Measurements from ENCODE around the gene LYRM9. TPM values are rescaled to one million over a fixed set of nuclear protein-coding genes. Genes with fewer than 3 reads are reported as not detected.

The LYRM9 gene
- total and polyA plus RNA-seq, 10 of the 15 experiments (the other 5 are each of a cell fraction or from before 2014, with no cell fraction given): 1.8 to 8.3 (median 4.6) TPM

DNA sequence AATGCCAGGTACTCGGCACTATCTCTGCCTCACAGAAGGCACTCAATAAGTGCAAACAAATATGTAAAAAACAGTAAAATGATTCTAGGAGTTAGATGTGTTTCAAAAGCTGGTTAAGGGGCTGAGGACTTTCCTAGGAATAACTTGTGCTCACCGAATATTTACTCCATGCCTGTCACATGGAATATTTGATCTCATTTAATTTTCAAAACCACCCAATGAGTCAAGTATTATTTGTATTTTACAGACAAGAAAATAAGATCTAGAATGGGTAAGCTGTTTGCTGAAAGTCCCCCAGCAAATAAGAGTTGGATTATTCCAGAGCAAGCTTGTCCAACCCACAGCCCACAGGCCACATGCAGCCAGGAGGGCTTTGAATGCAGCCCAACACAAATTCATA lies 34.6 kb upstream of the LYRM9 start:
- intact Hi-C loops (cut with micrococcal nuclease; ENCODE audit: unreplicated experiment) (no loop called here), in situ Hi-C loops (cut with MboI) (no loop called here)
- no peak overlapping the region for H3K9ac ChIP-seq (ENCODE audit: control insufficient read depth, insufficient read depth, low read length)
- SMC1A ChIA-PET (ENCODE audit: uncharacterized antibody, unreplicated experiment): interaction anchor here (0.9 kb wide), 1 partner anchor 13 kb away, joined by 5 read pairs; no protein-coding TSS in a partner anchor
- H3K79me2 ChIP-seq (ENCODE audit: control insufficient read depth, insufficient read depth, low read length): no peaks in the 10 kb centered on the region
- no peak for TF ChIP-seq TARDBP (IDR thresholded peaks at IDR 0.05; ENCODE audit: borderline replicate concordance)
- H3K4me1 ChIP-seq (ENCODE audit: control insufficient read depth, insufficient read depth, low read length): no peaks in the 10 kb centered on the region
- no peak for FAIRE-seq
- RAD21 ChIA-PET (ENCODE audit: unreplicated experiment): no interaction called here
- H3K9me3 ChIP-seq (replicated peaks; ENCODE audit: control insufficient read depth, insufficient read depth, low read length): no peaks in the 10 kb centered on the region
- WGBS (ENCODE audit: insufficient coverage, insufficient replicate concordance, low lambda C conversion rate, missing lambda C conversion rate): 16% methylated on average over 2 of the region's 2 CpGs
- BruUV-seq (replicated peaks): no TSS peak
- no peak for ATAC-seq
- DNase-seq (ENCODE audit: low read depth, low spot score): no peak
- H3K27me3 ChIP-seq (replicated peaks in 1 of 2; ENCODE audit: control insufficient read depth in 2 of 2, insufficient read depth in 2 of 2, low read length in 1 of 2): peaks cover 0 to 3% of the 10 kb centered on the region in 2 experiments; a peak in 1 of 4 replicates
- no peak overlapping the region for H3K27ac ChIP-seq (ENCODE audit: control insufficient read depth, insufficient read depth)
- no peak overlapping the region for H3K4me3 ChIP-seq
- H2AFZ ChIP-seq (ENCODE audit: control insufficient read depth, low read depth, low read length): no peak overlapping the region
- H3K4me2 ChIP-seq (ENCODE audit: control insufficient read depth, insufficient read depth): no peak overlapping the region
- H4K20me1 ChIP-seq (ENCODE audit: control insufficient read depth, insufficient read depth): no peaks in the 10 kb centered on the region
- POLR2A ChIA-PET: interaction anchor here (0.5 to 0.6 kb wide), 4 partner anchors 35 to 127 kb away, joined by 3 to 4 read pairs (median 3); no protein-coding TSS in a partner anchor
- CTCF ChIA-PET: interaction anchor here (1.1 to 1.2 kb wide), 3 partner anchors 12 to 42 kb away, joined by 3 read pairs; no protein-coding TSS in a partner anchor
- H3K36me3 ChIP-seq (ENCODE audit: control insufficient read depth in 2 of 2, insufficient read depth in 2 of 2, low read length in 1 of 2): no peaks in the 10 kb centered on the region

GRCh38 chr17:27921599-27921998 lies 28.4 kb upstream of the LYRM9 start:
- SMC1A ChIA-PET (ENCODE audit: uncharacterized antibody, unreplicated experiment): no interaction called here
- Histone ChIP-seq H4K20me1 (ENCODE audit: control insufficient read depth, insufficient read depth) (no peaks in the 10 kb centered on the region), H3K79me2 (ENCODE audit: control insufficient read depth, insufficient read depth, low read length) (no peaks in the 10 kb centered on the region), H3K4me1 (ENCODE audit: control insufficient read depth, insufficient read depth, low read length) (no peaks in the 10 kb centered on the region), H3K36me3 (ENCODE audit: control insufficient read depth in 2 of 2, insufficient read depth in 2 of 2, low read length in 1 of 2) (no peaks in the 10 kb centered on the region), H3K4me2 (ENCODE audit: control insufficient read depth, insufficient read depth) (no peak overlapping the region), H3K4me3 (no peak overlapping the region), H3K27ac (ENCODE audit: control insufficient read depth, insufficient read depth) (no peak overlapping the region), H3K9ac (ENCODE audit: control insufficient read depth, insufficient read depth, low read length) (no peak overlapping the region), H2AFZ (ENCODE audit: control insufficient read depth, low read depth, low read length) (no peak overlapping the region), H3K27me3 (replicated peaks in 1 of 2; ENCODE audit: control insufficient read depth in 2 of 2, insufficient read depth in 2 of 2, low read length in 1 of 2) (no peaks in the 10 kb centered on the region), H3K9me3 (replicated peaks; ENCODE audit: control insufficient read depth, insufficient read depth, low read length) (no peaks in the 10 kb centered on the region)
- TF ChIP-seq ZSCAN29 (IDR thresholded peaks at IDR 0.05) (no peak), DPF2 (IDR thresholded peaks at IDR 0.05) (no peak), ZNF274 (IDR thresholded peaks at IDR 0.05; ENCODE audit: insufficient read depth, insufficient read length) (no peak), EGR1 (IDR thresholded peaks at IDR 0.05; ENCODE audit: borderline replicate concordance in 1 of 2, low read depth in 2 of 2, low read length in 2 of 2) (no peak), STAT1 (conservative IDR thresholded peaks at IDR 0.05) (no peak), SIX5 (IDR thresholded peaks at IDR 0.05; ENCODE audit: low read depth, low read length, severe bottlenecking) (no peak)
- TF ChIP-seq, protein P1, sequence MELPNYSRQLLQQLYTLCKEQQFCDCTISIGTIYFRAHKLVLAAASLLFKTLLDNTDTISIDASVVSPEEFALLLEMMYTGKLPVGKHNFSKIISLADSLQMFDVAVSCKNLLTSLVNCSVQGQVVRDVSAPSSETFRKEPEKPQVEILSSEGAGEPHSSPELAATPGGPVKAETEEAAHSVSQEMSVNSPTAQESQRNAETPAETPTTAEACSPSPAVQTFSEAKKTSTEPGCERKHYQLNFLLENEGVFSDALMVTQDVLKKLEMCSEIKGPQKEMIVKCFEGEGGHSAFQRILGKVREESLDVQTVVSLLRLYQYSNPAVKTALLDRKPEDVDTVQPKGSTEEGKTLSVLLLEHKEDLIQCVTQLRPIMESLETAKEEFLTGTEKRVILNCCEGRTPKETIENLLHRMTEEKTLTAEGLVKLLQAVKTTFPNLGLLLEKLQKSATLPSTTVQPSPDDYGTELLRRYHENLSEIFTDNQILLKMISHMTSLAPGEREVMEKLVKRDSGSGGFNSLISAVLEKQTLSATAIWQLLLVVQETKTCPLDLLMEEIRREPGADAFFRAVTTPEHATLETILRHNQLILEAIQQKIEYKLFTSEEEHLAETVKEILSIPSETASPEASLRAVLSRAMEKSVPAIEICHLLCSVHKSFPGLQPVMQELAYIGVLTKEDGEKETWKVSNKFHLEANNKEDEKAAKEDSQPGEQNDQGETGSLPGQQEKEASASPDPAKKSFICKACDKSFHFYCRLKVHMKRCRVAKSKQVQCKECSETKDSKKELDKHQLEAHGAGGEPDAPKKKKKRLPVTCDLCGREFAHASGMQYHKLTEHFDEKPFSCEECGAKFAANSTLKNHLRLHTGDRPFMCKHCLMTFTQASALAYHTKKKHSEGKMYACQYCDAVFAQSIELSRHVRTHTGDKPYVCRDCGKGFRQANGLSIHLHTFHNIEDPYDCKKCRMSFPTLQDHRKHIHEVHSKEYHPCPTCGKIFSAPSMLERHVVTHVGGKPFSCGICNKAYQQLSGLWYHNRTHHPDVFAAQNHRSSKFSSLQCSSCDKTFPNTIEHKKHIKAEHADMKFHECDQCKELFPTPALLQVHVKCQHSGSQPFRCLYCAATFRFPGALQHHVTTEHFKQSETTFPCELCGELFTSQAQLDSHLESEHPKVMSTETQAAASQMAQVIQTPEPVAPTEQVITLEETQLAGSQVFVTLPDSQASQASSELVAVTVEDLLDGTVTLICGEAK (IDR thresholded peaks at IDR 0.05; ENCODE audit: borderline replicate concordance): no peak
- RAD21 ChIA-PET (ENCODE audit: unreplicated experiment): no interaction called here
- in situ Hi-C loops (cut with MboI) (no loop called here), intact Hi-C loops (cut with micrococcal nuclease; ENCODE audit: unreplicated experiment) (no loop called here)
- 0% methylated on average over 3 of the region's 3 CpGs for WGBS (ENCODE audit: insufficient coverage, insufficient replicate concordance, low lambda C conversion rate, missing lambda C conversion rate)
- no TSS peak for BruUV-seq (replicated peaks)
- ATAC-seq (no peak), DNase-seq (ENCODE audit: low read depth, low spot score) (no peak), FAIRE-seq (no peak)
- POLR2A ChIA-PET: no interaction called here
- CTCF ChIA-PET: no interaction called here

Measured in GM12878 (cell line).